Hepatocyte (in vitro differentiated cells): Measurements from ENCODE around the gene CFAP58. TPM values are rescaled to one million over a fixed set of nuclear protein-coding genes. Genes with fewer than 3 reads are reported as not detected.

Experiments
- DNase-seq: peaks from one replicate; pipeline ENCODE4 v3.0.0-alpha.2; 2016; ENCODE audit warnings: low spot score
- H2AFZ ChIP-seq: fragments of 200-600 bp; sonication (generic); 2 replicates; pipeline ENCODE4 v1.6.0; 2016; ENCODE audit warnings: antibody characterized with exemption, mild to moderate bottlenecking
- H3K27ac ChIP-seq: fragments of 200-600 bp; sonication (generic); 2 replicates; pipeline ENCODE4 v1.5.1; 2016; ENCODE audit warnings: mild to moderate bottlenecking
- H3K27me3 ChIP-seq: fragments of 200-600 bp; sonication (generic); 2 replicates; pipeline ENCODE4 v1.6.1; 2016
- H3K36me3 ChIP-seq: fragments of 200-600 bp; sonication (generic); replicated peaks from 2 replicates; pipeline ENCODE4 v1.5.1; 2016; ENCODE audit warnings: low read depth; ENCODE audit not compliant: insufficient read depth
- H3K4me1 ChIP-seq: fragments of 200-600 bp; sonication (generic); 2 replicates; pipeline ENCODE4 v1.5.1; 2016; ENCODE audit warnings: mild to moderate bottlenecking, moderate library complexity; ENCODE audit not compliant: insufficient read depth
- H3K4me2 ChIP-seq: fragments of 200-600 bp; sonication (generic); 2 replicates; pipeline ENCODE4 v1.6.0; 2016
- H3K4me3 ChIP-seq: fragments of 200-600 bp; sonication (generic); 2 replicates; pipeline ENCODE4 v1.5.1; 2016; ENCODE audit warnings: mild to moderate bottlenecking
- H3K79me2 ChIP-seq: fragments of 200-600 bp; sonication (generic); 2 replicates; pipeline ENCODE4 v1.6.0; 2017; ENCODE audit warnings: mild to moderate bottlenecking
- H3K9me2 ChIP-seq: fragments of 200-600 bp; sonication (generic); replicated peaks from 2 replicates; pipeline ENCODE4 v1.6.0; 2017; ENCODE audit warnings: mild to moderate bottlenecking; ENCODE audit not compliant: insufficient read depth
- H3K9me3 ChIP-seq: fragments of 200-600 bp; sonication (generic); 2 replicates; pipeline ENCODE4 v1.5.1; 2016; ENCODE audit warnings: low read depth, mild to moderate bottlenecking
- H4K20me1 ChIP-seq: fragments of 200-600 bp; sonication (generic); 2 replicates; pipeline ENCODE4 v1.6.0; 2016; ENCODE audit warnings: mild to moderate bottlenecking; ENCODE audit not compliant: insufficient read depth, poor library complexity, severe bottlenecking
- CTCF ChIP-seq: fragments of 200-600 bp; sonication (generic); IDR thresholded peaks from 2 replicates; pipeline ENCODE4 v1.5.1; 2016; ENCODE audit warnings: antibody characterized with exemption, mild to moderate bottlenecking; ENCODE audit not compliant: poor library complexity
- EZH2 ChIP-seq: fragments of 200-600 bp; sonication (generic); IDR thresholded peaks from 2 replicates; pipeline ENCODE4 v1.6.1; 2016; ENCODE audit warnings: antibody characterized with exemption, mild to moderate bottlenecking, borderline replicate concordance
- EZH2phosphoT487 ChIP-seq: fragments of 200-600 bp; sonication (generic); IDR thresholded peaks from one replicate; pipeline ENCODE4 v1.6.1; 2018; ENCODE audit warnings: antibody characterized with exemption, mild to moderate bottlenecking, low read depth, moderate library complexity; ENCODE audit not compliant: unreplicated experiment, severe bottlenecking
- WGBS: methylation state at CpG from one replicate; pipeline ENCODE4 v1.1.6; 2016; ENCODE audit warnings: low lambda C conversion rate; ENCODE audit errors: missing lambda C conversion rate; 5-methylcytosine and 5-hydroxymethylcytosine counted together
- polyA plus RNA-seq: library from polyadenylated mRNA; unstranded; fragments of >200 nt; fragmentation: Nextera tagmentation; extraction: Ambion mirVana; gene quantifications from 2 replicates; pipeline ENCODE4 v1.2.1, GENCODE V29; 2016
- total RNA-seq: library from RNA; depleted of rRNA; stranded (reverse); fragments of >200 nt; gene quantifications from 2 replicates; pipeline ENCODE4 v1.2.3, GENCODE V29; 2014

Gene CFAP58
- total and polyA plus RNA-seq, 2 experiments from 2014 or later = 0.17 TPM; not detected in 1

- H3K36me3 ChIP-seq = no peaks in the 10 kb centered on the region
- H3K27me3 ChIP-seq = no peaks in the 10 kb centered on the region
- no peak for DNase-seq
- 79% methylated on average over 5 of the region's 6 CpGs for WGBS
- no peaks in the 10 kb centered on the region for H3K4me1 ChIP-seq
- no peaks in the 10 kb centered on the region for H3K9me2 ChIP-seq
- H3K9me3 ChIP-seq = no peaks in the 10 kb centered on the region
- H3K4me3 ChIP-seq = no peak overlapping the region
- TF ChIP-seq CTCF (no peak), EZH2 (no peak), EZH2phosphoT487 (no peak)
- no peak overlapping the region for H3K4me2 ChIP-seq
- no peaks in the 10 kb centered on the region for H3K79me2 ChIP-seq
- H4K20me1 ChIP-seq = no peaks in the 10 kb centered on the region
- H3K27ac ChIP-seq = peak overlapping the region; percentile 60
- no peak overlapping the region for H2AFZ ChIP-seq
These were observed 126.4 kb downstream of the CFAP58 start for GRCh38 chr10:104479906-104480593.

GRCh38 chr10:104480797-104481196 lies 127.2 kb downstream of the CFAP58 start:
- no peak for TF ChIP-seq CTCF
- no peak for TF ChIP-seq EZH2
- TF ChIP-seq EZH2phosphoT487 = no peak
- no peaks in the 10 kb centered on the region for H3K9me2 ChIP-seq
- no peaks in the 10 kb centered on the region for H4K20me1 ChIP-seq
- no peak overlapping the region for H3K4me2 ChIP-seq
- no peak for DNase-seq
- no peaks in the 10 kb centered on the region for H3K27me3 ChIP-seq
- H2AFZ ChIP-seq = no peak overlapping the region
- H3K27ac ChIP-seq = no peak overlapping the region
- WGBS = 62% methylated on average over 3 of the region's 3 CpGs
- no peaks in the 10 kb centered on the region for H3K79me2 ChIP-seq
- H3K9me3 ChIP-seq = no peaks in the 10 kb centered on the region
- H3K4me1 ChIP-seq = no peaks in the 10 kb centered on the region
- H3K36me3 ChIP-seq = no peaks in the 10 kb centered on the region
- H3K4me3 ChIP-seq = no peak overlapping the region

GRCh38 chr10:104483582-104483981 lies 129.9 kb downstream of the CFAP58 start:
- Histone ChIP-seq H3K9me2 (no peaks in the 10 kb centered on the region), H3K4me1 (no peaks in the 10 kb centered on the region), H3K79me2 (no peaks in the 10 kb centered on the region), H3K4me2 (no peak overlapping the region), H3K27ac (no peak overlapping the region), H3K36me3 (no peaks in the 10 kb centered on the region), H2AFZ (no peak overlapping the region), H3K9me3 (no peaks in the 10 kb centered on the region), H4K20me1 (no peaks in the 10 kb centered on the region), H3K4me3 (no peak overlapping the region), H3K27me3 (no peaks in the 10 kb centered on the region)
- TF ChIP-seq EZH2 (no peak), EZH2phosphoT487 (no peak), CTCF (no peak)
- WGBS = 94% methylated on average over 6 of the region's 6 CpGs
- no peak for DNase-seq
